ENCODE results near the gene ALB.

The ALB gene

GRCh38 chr4:73439991-73440390, 35.9 kb downstream of the ALB start:
- DNase-seq (ENCODE audit: low read depth) = no peak
- no peak overlapping the region for H3K4me3 ChIP-seq (ENCODE audit: low read length)
- TF ChIP-seq CTCF (IDR thresholded peaks at IDR 0.05; ENCODE audit: insufficient read depth, low read depth, low read length, missing control alignments) = no peak

DNA sequence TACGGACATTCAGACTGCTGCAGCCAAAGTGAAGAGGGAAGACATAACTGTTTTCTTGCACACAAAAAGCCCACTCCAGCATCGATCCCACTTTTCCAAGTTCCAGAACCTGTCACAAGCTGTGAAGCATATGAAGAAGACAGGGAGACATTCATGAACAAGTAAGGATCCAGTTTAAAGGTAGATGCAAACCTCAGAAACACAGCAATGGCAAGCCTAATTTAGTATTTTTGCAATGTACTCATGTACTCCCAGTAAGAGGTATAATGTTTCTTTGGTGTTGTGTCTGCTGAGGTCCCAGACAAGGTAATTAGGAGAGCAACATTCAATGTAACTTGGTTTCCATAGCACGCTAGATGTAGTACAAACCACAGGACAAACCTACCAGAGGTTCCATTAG, 36.6 kb downstream of the ALB start:
- TF ChIP-seq CTCF (IDR thresholded peaks at IDR 0.05; ENCODE audit: insufficient read depth, low read depth, low read length, missing control alignments) = no peak
- no peak overlapping the region for H3K4me3 ChIP-seq (ENCODE audit: low read length)
- no peak for DNase-seq (ENCODE audit: low read depth)

- no peak overlapping the region for H3K4me3 ChIP-seq (ENCODE audit: low read length)
- no peak for DNase-seq (ENCODE audit: low read depth)
- TF ChIP-seq CTCF (IDR thresholded peaks at IDR 0.05; ENCODE audit: insufficient read depth, low read depth, low read length, missing control alignments) = no peak
Measured at GRCh38 chr4:73442275-73442674, 38.2 kb downstream of the ALB start.

DNA sequence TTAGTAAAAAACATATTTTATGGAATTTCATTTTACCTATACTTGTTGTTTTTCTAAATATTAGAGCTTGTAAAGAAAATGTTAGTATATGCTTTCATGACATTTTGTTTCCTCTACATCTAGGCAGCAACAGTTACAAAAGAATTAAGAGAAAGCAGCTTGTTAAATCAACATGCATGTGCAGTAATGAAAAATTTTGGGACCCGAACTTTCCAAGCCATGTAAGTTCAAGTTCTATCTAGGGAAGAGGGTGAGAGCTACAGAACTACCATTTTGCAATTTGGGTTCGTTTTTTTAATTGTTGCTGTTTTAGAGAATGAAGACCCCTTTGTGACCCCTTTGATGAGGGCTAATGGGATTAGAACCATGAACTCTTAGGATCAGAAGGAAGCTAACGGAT, 39.1 kb downstream of the ALB start:
- DNase-seq (ENCODE audit: low read depth) = no peak
- TF ChIP-seq CTCF (IDR thresholded peaks at IDR 0.05; ENCODE audit: insufficient read depth, low read depth, low read length, missing control alignments) = no peak

DNA sequence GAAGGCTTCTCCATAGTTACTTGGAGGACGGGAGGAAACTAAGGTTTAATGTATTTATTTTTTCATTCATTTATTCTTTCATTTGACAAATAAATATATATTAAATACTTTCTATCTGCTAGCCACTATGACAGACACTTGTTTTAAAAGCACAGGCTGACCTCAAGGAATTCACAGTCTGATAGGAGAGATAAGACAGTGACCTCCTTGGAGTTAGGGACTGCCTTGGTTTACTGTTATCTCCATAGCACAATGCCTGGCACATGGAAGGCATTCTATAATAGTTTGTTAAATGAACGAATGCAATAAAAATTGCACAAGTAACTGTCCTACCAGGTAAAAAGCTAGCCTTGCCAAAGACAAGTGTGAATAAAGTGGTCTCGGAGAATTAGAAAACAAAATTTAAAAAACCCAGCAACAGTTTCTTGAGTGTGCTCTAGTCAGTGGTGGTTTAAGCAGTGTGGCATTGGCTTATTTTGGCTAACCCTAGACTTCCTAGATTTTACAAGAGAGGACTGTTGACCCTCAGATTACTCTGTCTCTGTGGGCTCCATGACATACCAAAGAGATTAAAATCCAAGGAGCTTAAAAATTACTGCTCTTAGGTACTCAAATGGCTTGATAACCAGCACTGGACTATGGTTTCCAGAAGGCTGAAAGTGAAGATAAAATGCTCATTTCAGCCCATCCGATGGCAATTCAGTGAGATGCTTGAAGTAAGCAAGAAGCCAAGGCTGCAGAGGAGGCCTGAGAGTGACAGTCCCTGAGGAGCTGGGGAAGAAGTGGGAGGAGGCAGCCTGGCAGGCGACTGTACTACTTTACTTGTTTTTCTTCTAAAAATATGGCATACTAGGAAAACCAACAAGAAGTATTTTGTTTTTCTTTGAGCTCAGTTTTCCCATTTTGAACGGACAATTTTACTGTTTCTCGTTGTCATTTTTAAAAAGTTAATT, 41.6 kb downstream of the ALB start:
- TF ChIP-seq CTCF (IDR thresholded peaks at IDR 0.05; ENCODE audit: insufficient read depth, low read depth, low read length, missing control alignments) = no peak
- H3K4me3 ChIP-seq (ENCODE audit: low read length) = no peak overlapping the region
- no peak for DNase-seq (ENCODE audit: low read depth)

More for the DNA sequence above, 39.1 kb downstream of the ALB start:
- no peak overlapping the region for H3K4me3 ChIP-seq (ENCODE audit: low read length)

GRCh38 chr4:73446336-73446938, 42.4 kb downstream of the ALB start:
- H3K4me3 ChIP-seq (ENCODE audit: low read length) = no peak overlapping the region
- DNase-seq (ENCODE audit: low read depth) = peak; percentile 68
- peak; percentile 92 for TF ChIP-seq CTCF (IDR thresholded peaks at IDR 0.05; ENCODE audit: insufficient read depth, low read depth, low read length, missing control alignments)

Measured in epithelial cell of esophagus (primary cell).